ENCODE measurements around the gene CACNA1E. TPM values are rescaled to one million over a fixed set of nuclear protein-coding genes. Genes with fewer than 3 reads are reported as not detected.

CACNA1E gene
- total and polyA plus RNA-seq, 2 donors (not counting 1 experiment from before 2014, with no cell fraction given) = 0.37 to 0.40 TPM

- Histone ChIP-seq H3K79me2 (ENCODE audit: control insufficient read depth, insufficient read depth, low read length) (no peaks in the 10 kb centered on the region), H2AFZ (ENCODE audit: insufficient read depth, low read depth, low read length, poor library complexity, severe bottlenecking) (no peak overlapping the region), H3K27ac (ENCODE audit: low read length in 2 of 2) (no peak overlapping the region), H3K36me3 (replicated peaks in 1 of 2; ENCODE audit: control extremely low read depth in 1 of 2, control insufficient read depth in 1 of 2, extremely low read depth in 1 of 2, insufficient read depth in 2 of 2, low read length in 1 of 2) (no peaks in the 10 kb centered on the region), H3K4me3 (ENCODE audit: control extremely low read depth in 1 of 5, extremely low read depth in 1 of 5, insufficient read depth in 1 of 5, low read depth in 2 of 5, low read length in 4 of 5) (no peak overlapping the region), H4K20me1 (ENCODE audit: control insufficient read depth, insufficient read depth, low read length, poor library complexity, severe bottlenecking) (no peaks in the 10 kb centered on the region), H3K9me3 (ENCODE audit: control extremely low read depth in 1 of 3, control insufficient read depth in 2 of 3, insufficient read depth in 1 of 3, low read length in 2 of 3) (no peaks in the 10 kb centered on the region), H3K4me2 (replicated peaks; ENCODE audit: low read depth, low read length, poor library complexity, severe bottlenecking) (no peak overlapping the region), H3K27me3 (replicated peaks in 1 of 4; ENCODE audit: control extremely low read depth in 1 of 4, control insufficient read depth in 3 of 4, insufficient read depth in 4 of 4, low read length in 3 of 4) (no peaks in the 10 kb centered on the region), H3K9ac (ENCODE audit: low read length) (no peak overlapping the region), H3K4me1 (ENCODE audit: control insufficient read depth in 2 of 2, insufficient read depth in 2 of 2, low read length in 2 of 2) (no peaks in the 10 kb centered on the region)
- ChIA-PET POLR2A (no interaction called here), CTCF (no interaction called here)
- H3K27ac Mint-ChIP-seq = no peak overlapping the region
- no peak overlapping the region for H3K4me3 Mint-ChIP-seq
- no peak for DNase-seq
- TF ChIP-seq EZH2 (IDR thresholded peaks at IDR 0.05; ENCODE audit: borderline replicate concordance, insufficient read depth, low read depth, low read length, poor library complexity, severe bottlenecking) = no peak
- TF ChIP-seq, protein P1, sequence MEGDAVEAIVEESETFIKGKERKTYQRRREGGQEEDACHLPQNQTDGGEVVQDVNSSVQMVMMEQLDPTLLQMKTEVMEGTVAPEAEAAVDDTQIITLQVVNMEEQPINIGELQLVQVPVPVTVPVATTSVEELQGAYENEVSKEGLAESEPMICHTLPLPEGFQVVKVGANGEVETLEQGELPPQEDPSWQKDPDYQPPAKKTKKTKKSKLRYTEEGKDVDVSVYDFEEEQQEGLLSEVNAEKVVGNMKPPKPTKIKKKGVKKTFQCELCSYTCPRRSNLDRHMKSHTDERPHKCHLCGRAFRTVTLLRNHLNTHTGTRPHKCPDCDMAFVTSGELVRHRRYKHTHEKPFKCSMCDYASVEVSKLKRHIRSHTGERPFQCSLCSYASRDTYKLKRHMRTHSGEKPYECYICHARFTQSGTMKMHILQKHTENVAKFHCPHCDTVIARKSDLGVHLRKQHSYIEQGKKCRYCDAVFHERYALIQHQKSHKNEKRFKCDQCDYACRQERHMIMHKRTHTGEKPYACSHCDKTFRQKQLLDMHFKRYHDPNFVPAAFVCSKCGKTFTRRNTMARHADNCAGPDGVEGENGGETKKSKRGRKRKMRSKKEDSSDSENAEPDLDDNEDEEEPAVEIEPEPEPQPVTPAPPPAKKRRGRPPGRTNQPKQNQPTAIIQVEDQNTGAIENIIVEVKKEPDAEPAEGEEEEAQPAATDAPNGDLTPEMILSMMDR (IDR thresholded peaks at IDR 0.05) = no peak
- peaks cover 24% of the 10 kb centered on the region for H3K27me3 Mint-ChIP-seq
- H3K9me3 Mint-ChIP-seq (ENCODE audit: insufficient read depth) = no peaks in the 10 kb centered on the region
- 80% methylated on average over 1 of the region's 1 CpG for WGBS (ENCODE audit: insufficient coverage)
- ATAC-seq (ENCODE audit: low read depth) = no peak
- intact Hi-C loops (cut with micrococcal nuclease) = no loop called here
- H3K4me1 Mint-ChIP-seq = no peaks in the 10 kb centered on the region
These were observed 178.3 kb downstream of the CACNA1E start for GRCh38 chr1:181661569-181661968.

DNA sequence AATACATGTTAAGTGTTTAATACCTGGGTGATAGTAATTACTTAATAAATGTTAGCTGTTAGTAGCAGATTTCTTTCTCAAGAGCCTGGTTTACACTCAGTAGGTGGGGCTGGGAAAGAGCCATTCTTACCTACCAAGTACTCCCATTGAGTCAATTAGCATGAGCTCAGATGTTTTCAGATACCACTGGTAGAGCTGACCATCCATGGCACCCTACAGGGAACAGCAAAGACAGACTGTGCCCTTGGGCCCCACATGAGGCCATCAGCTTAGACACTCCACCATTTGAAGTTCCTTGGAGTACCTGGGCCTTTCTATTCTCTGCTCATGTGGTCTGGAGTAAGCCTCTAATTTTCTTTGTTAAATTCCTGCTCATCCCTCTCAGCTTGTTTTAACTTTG is 179.3 kb downstream of the CACNA1E start:
- no peaks in the 10 kb centered on the region for H3K4me1 ChIP-seq (ENCODE audit: control insufficient read depth in 2 of 2, insufficient read depth in 2 of 2, low read length in 2 of 2)
- Mint-ChIP-seq H3K4me1 (no peaks in the 10 kb centered on the region), H3K9me3 (ENCODE audit: insufficient read depth) (no peaks in the 10 kb centered on the region), H3K27ac (no peak overlapping the region), H3K27me3 (peaks cover 24% of the 10 kb centered on the region), H3K4me3 (no peak overlapping the region)
- H3K9ac ChIP-seq (ENCODE audit: low read length) = no peak overlapping the region
- no peaks in the 10 kb centered on the region for H3K36me3 ChIP-seq (replicated peaks in 1 of 2; ENCODE audit: control extremely low read depth in 1 of 2, control insufficient read depth in 1 of 2, extremely low read depth in 1 of 2, insufficient read depth in 2 of 2, low read length in 1 of 2)
- no peaks in the 10 kb centered on the region for H3K79me2 ChIP-seq (ENCODE audit: control insufficient read depth, insufficient read depth, low read length)
- ATAC-seq (ENCODE audit: low read depth) (no peak), DNase-seq (no peak)
- POLR2A ChIA-PET = no interaction called here
- no peak overlapping the region for H2AFZ ChIP-seq (ENCODE audit: insufficient read depth, low read depth, low read length, poor library complexity, severe bottlenecking)
- no peaks in the 10 kb centered on the region for H3K9me3 ChIP-seq (ENCODE audit: control extremely low read depth in 1 of 3, control insufficient read depth in 2 of 3, insufficient read depth in 1 of 3, low read length in 2 of 3)
- no peak overlapping the region for H3K27ac ChIP-seq (ENCODE audit: low read length in 2 of 2)
- H3K27me3 ChIP-seq (replicated peaks in 1 of 4; ENCODE audit: control extremely low read depth in 1 of 4, control insufficient read depth in 3 of 4, insufficient read depth in 4 of 4, low read length in 3 of 4) = no peaks in the 10 kb centered on the region
- intact Hi-C loops (cut with micrococcal nuclease) = no loop called here
- H4K20me1 ChIP-seq (ENCODE audit: control insufficient read depth, insufficient read depth, low read length, poor library complexity, severe bottlenecking) = no peaks in the 10 kb centered on the region
- CTCF ChIA-PET = no interaction called here
- TF ChIP-seq, protein P1 (IDR thresholded peaks at IDR 0.05) = no peak
- TF ChIP-seq EZH2 (IDR thresholded peaks at IDR 0.05; ENCODE audit: borderline replicate concordance, insufficient read depth, low read depth, low read length, poor library complexity, severe bottlenecking) = no peak
- no peak overlapping the region for H3K4me2 ChIP-seq (replicated peaks; ENCODE audit: low read depth, low read length, poor library complexity, severe bottlenecking)
- no peak overlapping the region for H3K4me3 ChIP-seq (ENCODE audit: control extremely low read depth in 1 of 5, extremely low read depth in 1 of 5, insufficient read depth in 1 of 5, low read depth in 2 of 5, low read length in 4 of 5)
